Prostate gland (tissue), 2 donors: ENCODE measurements around the gene DSCAML1. TPM values are rescaled to one million over a fixed set of nuclear protein-coding genes. Genes with fewer than 3 reads are reported as not detected.

ENCODE experiments used
- DNase-seq: peaks from one replicate; pipeline ENCODE4 v3.0.0-alpha.2; 2019; ENCODE audit warnings: low spot score
- H3K27ac ChIP-seq, 2 donors: fragments of 200-600 bp; sonication (generic); 2 replicates each; pipeline ENCODE4 v1.5.1; 2017 to 2019
- H3K27me3 ChIP-seq: fragments of 200-600 bp; sonication (generic); replicated peaks from 2 replicates; pipeline ENCODE4 v1.5.1; 2019; ENCODE audit not compliant: insufficient read depth
- H3K36me3 ChIP-seq, 2 donors: fragments of 200-600 bp; sonication (generic); 1 replicate in 1 of 2; 2 replicates in 1 of 2; pipeline versions ENCODE4 v1.5.1 to v1.8.1; 2017 to 2019
- H3K4me1 ChIP-seq: fragments of 200-600 bp; sonication (generic); replicated peaks from 2 replicates; pipeline ENCODE4 v1.5.1; 2019
- H3K4me3 ChIP-seq, 2 donors: fragments of 200-600 bp; sonication (generic); 2 replicates each; pipeline ENCODE4 v1.5.1; 2017 to 2019
- H3K9me3 ChIP-seq: fragments of 200-600 bp; sonication (generic); 2 replicates; pipeline ENCODE4 v1.5.1; 2017
- POLR2A ChIP-seq: fragments of 450-650 bp; IDR thresholded peaks from one replicate; pipeline ENCODE4 v1.6.1; 2016; ENCODE audit warnings: antibody characterized with exemption, mild to moderate bottlenecking
- POLR2AphosphoS5 ChIP-seq: sonication (generic); formaldehyde crosslinking; IDR thresholded peaks from one replicate; pipeline ENCODE4 v1.6.1; 2017; ENCODE audit warnings: antibody characterized with exemption
- WGBS: methylation state at CpG from one replicate; pipeline ENCODE4 v1.1.5; 2018; 5-methylcytosine and 5-hydroxymethylcytosine counted together
- intact Hi-C: fragments of 100-400 bp; cut with DNase I; formaldehyde crosslinking; loops from one replicate; pipeline ENCODE4 v1.14.2; 2022
- total RNA-seq, 2 donors: library from RNA; depleted of rRNA; stranded (reverse); fragments of >200 nt; gene quantifications; one replicate each; pipeline ENCODE4 v1.1.0, GENCODE V29; 2016
- TF ChIP-seq, protein P1 (sequence below), 4 experiments: fragments of 200-600 bp in 2 of 4; fragments of 450-650 bp in 2 of 4; sonication (generic) in 2 of 4; IDR thresholded peaks; 1 replicate in 3 of 4; 2 replicates in 1 of 4; pipeline ENCODE4 v1.5.1; 2016 to 2019; ENCODE audit warnings: antibody characterized with exemption in 4 of 4, mild to moderate bottlenecking in 2 of 4, moderate library complexity in 2 of 4

Gene DSCAML1
- total RNA-seq, 2 donors from 2014 or later: 0.14 to 2.8 TPM

DNA sequence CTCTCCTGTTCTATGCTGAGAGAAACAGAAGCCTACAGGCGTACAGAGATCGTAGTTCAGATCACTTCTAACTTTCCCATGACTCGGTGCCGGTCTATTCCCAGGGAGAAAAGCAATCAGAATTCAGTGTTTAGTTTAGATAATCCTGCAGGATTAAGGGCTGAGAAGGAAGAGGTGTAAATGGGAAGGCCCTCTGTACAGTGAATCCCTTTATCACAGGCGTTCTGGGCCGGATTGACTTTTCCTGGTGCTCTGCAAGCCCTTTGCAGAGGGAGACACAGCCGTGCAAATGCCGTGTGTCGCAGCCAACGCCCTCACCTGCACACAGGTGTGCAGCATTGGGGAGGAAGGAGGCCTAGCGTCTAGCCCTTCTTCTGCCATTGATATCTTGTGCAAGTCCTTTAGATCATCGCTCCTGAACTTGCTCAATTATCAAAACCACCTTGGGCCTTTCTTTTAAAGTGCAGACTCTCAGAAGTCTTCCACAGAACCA is 90.6 kb downstream of the DSCAML1 start:
- no peak overlapping the region for H3K27ac ChIP-seq
- 89% methylated on average over 12 of the region's 12 CpGs for WGBS
- no peak overlapping the region for H3K4me3 ChIP-seq
- intact Hi-C loops: no loop called here
- no peaks in the 10 kb centered on the region for H3K4me1 ChIP-seq
- DNase-seq: no peak
- TF ChIP-seq POLR2A (no peak), POLR2AphosphoS5 (no peak)
- TF ChIP-seq, protein P1, sequence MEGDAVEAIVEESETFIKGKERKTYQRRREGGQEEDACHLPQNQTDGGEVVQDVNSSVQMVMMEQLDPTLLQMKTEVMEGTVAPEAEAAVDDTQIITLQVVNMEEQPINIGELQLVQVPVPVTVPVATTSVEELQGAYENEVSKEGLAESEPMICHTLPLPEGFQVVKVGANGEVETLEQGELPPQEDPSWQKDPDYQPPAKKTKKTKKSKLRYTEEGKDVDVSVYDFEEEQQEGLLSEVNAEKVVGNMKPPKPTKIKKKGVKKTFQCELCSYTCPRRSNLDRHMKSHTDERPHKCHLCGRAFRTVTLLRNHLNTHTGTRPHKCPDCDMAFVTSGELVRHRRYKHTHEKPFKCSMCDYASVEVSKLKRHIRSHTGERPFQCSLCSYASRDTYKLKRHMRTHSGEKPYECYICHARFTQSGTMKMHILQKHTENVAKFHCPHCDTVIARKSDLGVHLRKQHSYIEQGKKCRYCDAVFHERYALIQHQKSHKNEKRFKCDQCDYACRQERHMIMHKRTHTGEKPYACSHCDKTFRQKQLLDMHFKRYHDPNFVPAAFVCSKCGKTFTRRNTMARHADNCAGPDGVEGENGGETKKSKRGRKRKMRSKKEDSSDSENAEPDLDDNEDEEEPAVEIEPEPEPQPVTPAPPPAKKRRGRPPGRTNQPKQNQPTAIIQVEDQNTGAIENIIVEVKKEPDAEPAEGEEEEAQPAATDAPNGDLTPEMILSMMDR (IDR thresholded peaks at IDR 0.05): no peak
- no peaks in the 10 kb centered on the region for H3K27me3 ChIP-seq
- H3K36me3 ChIP-seq: no peaks in the 10 kb centered on the region
- no peaks in the 10 kb centered on the region for H3K9me3 ChIP-seq

DNA sequence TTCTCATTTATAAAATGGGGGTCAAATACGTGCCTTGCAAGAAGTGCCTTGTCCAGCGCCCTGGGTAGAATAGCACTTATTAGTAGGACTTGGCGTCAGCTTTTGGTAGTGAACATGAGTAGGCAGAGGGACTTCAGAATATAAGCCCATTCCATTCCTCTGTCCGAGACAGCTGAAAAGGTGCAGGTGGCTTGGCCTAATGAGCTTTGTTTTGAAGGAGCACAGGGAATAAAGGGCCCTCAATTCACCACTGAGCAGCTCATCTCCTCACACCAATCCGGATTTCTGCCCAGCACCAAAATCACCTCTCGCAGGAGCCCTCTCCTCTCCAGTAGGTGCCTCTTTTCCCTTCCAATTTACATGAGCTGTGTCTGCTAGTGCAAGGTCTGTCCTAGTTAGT is 91.2 kb downstream of the DSCAML1 start:
- TF ChIP-seq POLR2AphosphoS5 (no peak), POLR2A (no peak)
- TF ChIP-seq, protein P1 (IDR thresholded peaks at IDR 0.05): no peak
- Histone ChIP-seq H3K4me3 (no peak overlapping the region), H3K4me1 (no peaks in the 10 kb centered on the region), H3K36me3 (no peaks in the 10 kb centered on the region), H3K27ac (no peak overlapping the region), H3K27me3 (no peaks in the 10 kb centered on the region), H3K9me3 (no peaks in the 10 kb centered on the region)
- DNase-seq: no peak
- intact Hi-C loops: no loop called here
- WGBS: 91% methylated on average over 6 of the region's 6 CpGs

DNA sequence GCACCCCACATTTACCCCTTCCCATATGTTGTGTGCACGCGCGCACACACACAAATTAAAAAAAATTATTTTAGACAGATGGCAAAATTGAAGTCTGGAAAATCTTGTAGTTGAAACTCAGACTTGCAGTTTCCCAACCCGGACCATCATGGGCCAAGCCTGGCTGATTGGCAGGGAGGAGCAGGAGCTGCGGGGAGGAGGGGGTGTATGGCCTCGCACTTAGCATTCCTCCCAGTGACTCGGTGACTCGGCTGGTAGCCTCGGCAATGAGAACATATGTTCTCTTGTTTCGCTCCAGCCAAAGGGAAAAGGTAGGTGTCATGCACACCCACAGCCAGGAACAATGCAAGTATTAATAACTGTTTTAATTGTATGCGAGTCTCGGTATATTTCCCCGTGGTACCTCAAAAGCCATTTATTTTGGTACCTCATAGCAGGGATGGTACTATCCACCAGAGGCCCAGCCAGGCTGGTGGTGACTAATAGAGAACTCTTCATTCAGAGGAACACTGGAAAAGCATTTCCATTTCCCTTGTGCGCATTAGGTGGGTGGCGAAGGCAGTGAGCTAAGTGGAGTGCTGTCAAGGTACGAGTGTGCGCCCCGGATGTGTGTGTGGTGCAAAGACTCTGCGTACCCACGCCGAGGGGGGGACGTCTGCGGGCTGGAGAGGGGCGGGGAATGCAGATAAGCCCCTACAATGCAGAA is 92.5 kb downstream of the DSCAML1 start:
- TF ChIP-seq POLR2A (no peak), POLR2AphosphoS5 (no peak)
- TF ChIP-seq, protein P1 (IDR thresholded peaks at IDR 0.05): no peak
- 83% methylated on average over 24 of the region's 24 CpGs for WGBS
- intact Hi-C loops: no loop called here
- no peak for DNase-seq
- H3K4me3 ChIP-seq: no peak overlapping the region
- H3K27me3 ChIP-seq: no peaks in the 10 kb centered on the region
- no peaks in the 10 kb centered on the region for H3K9me3 ChIP-seq
- no peak overlapping the region for H3K27ac ChIP-seq
- no peaks in the 10 kb centered on the region for H3K4me1 ChIP-seq
- H3K36me3 ChIP-seq: no peaks in the 10 kb centered on the region

DNA sequence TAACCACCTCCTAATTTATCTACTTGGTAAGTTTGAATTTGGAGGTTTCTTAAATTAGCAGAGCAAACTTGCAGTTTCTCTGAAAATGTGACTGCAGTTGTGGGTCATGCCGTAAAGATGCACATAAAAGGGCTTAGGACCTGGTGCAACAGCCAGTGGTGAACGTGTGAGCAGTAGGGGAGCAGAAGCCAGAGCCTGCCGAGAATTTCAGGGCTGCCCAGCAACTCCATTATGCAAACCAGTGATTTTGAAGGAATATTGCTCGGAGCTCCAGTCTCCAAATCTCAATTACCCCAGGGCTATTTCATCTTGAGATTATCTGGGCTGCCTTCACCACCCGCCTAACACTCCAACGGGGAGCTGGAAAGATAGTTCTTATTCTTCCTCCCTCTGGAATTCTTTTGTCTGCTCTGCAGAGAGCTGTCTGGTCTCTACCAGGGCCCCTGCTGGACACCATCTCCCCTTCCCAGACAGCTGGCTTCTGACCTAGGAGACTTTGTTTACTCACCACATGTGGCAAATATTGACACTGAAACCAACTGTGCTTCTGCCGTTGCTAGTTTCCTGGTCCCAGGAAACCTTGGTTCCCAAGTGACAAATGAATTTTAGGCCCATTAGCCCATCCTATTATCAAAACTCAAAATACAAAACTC is 93.9 kb downstream of the DSCAML1 start:
- no peak overlapping the region for H3K4me3 ChIP-seq
- no peaks in the 10 kb centered on the region for H3K9me3 ChIP-seq
- no peak overlapping the region for H3K27ac ChIP-seq
- intact Hi-C loops: no loop called here
- no peaks in the 10 kb centered on the region for H3K4me1 ChIP-seq
- no peaks in the 10 kb centered on the region for H3K27me3 ChIP-seq
- no peak for DNase-seq
- 59% methylated on average over 7 of the region's 7 CpGs for WGBS
- TF ChIP-seq POLR2AphosphoS5 (no peak), POLR2A (no peak)
- TF ChIP-seq, protein P1 (IDR thresholded peaks at IDR 0.05): no peak
- H3K36me3 ChIP-seq: no peaks in the 10 kb centered on the region

DNA sequence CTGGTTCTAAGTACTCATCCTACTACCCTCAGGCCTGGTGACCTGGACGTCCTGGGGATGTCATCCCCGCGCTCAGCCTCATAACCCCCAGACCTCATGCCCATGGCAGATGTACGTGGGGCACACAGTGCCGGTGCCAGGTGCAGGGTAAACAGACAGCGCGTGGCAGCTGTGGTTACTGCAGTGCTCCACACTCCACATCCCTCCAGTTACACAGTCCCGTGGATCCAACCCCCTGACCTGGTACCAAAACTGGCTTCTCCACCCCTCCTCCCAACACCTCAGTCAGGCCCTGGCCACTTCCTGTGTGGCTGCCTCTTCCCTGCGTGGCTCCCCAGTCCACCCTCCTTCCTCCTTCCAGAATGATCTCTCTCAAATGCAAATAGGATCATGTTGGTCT is 95.2 kb downstream of the DSCAML1 start:
- Histone ChIP-seq H3K27ac (no peak overlapping the region), H3K4me3 (no peak overlapping the region), H3K36me3 (no peaks in the 10 kb centered on the region), H3K27me3 (no peaks in the 10 kb centered on the region), H3K4me1 (no peaks in the 10 kb centered on the region), H3K9me3 (no peaks in the 10 kb centered on the region)
- intact Hi-C loops: no loop called here
- TF ChIP-seq, protein P1 (IDR thresholded peaks at IDR 0.05): no peak
- no peak for DNase-seq
- WGBS: 86% methylated on average over 9 of the region's 9 CpGs
